PC-9 (cell line): ENCODE measurements around the gene SVEP1. TPM values are rescaled to one million over a fixed set of nuclear protein-coding genes. Genes with fewer than 3 reads are reported as not detected.

Experiments used
- BruUV-seq: library from RNA; stranded (reverse); fragments of 400-500 nt; replicated peaks from 2 replicates; lab custom pipeline; 2021; lab: Mats Ljungman, UMichigan
- CTCF ChIA-PET: fragments of 300-600 bp; sonication (Branson Sonifier 250); formaldehyde crosslinking; loops from one replicate; lab custom pipeline; 2022; ENCODE audit warnings: antibody characterized with exemption; lab: Charles Lee
- POLR2A ChIA-PET: fragments of 300-600 bp; sonication (Branson Sonifier 250); formaldehyde crosslinking; loops from one replicate; lab custom pipeline; 2022; ENCODE audit warnings: antibody characterized with exemption; ENCODE audit not compliant: unreplicated experiment; lab: Charles Lee
- DNase-seq, 2 experiments: peaks; one replicate each; pipeline versions ENCODE4 v3.0.0 to v3.0.0-alpha.2; 2015 to 2022; ENCODE audit warnings: mixed read lengths in 1 of 2
- H2AFZ ChIP-seq: fragments of 200-600 bp; sonication (generic); 2 replicates; pipeline ENCODE4 v1.8.1; 2017; ENCODE audit warnings: antibody characterized with exemption
- H3F3A ChIP-seq: fragments of 200-600 bp; sonication (generic); 2 replicates; pipeline ENCODE4 v1.8.1; 2017; ENCODE audit warnings: antibody characterized with exemption, mild to moderate bottlenecking, low read depth; ENCODE audit not compliant: insufficient read depth
- H3K27ac ChIP-seq: fragments of 200-600 bp; sonication (generic); 2 replicates; pipeline ENCODE4 v1.6.1; 2016; ENCODE audit warnings: mixed run types
- H3K27me3 ChIP-seq: fragments of 200-600 bp; sonication (generic); 2 replicates; pipeline ENCODE4 v1.6.1; 2016; ENCODE audit warnings: low read depth, mixed run types; ENCODE audit not compliant: insufficient read depth
- H3K36me3 ChIP-seq: fragments of 200-600 bp; sonication (generic); 2 replicates; pipeline ENCODE4 v1.6.1; 2016; ENCODE audit warnings: low read depth, mixed run types
- H3K4me1 ChIP-seq: fragments of 200-600 bp; sonication (generic); replicated peaks from 2 replicates; pipeline ENCODE4 v1.6.1; 2016; ENCODE audit warnings: mixed run types; ENCODE audit not compliant: insufficient read depth
- H3K4me2 ChIP-seq: fragments of 200-600 bp; sonication (generic); 2 replicates; pipeline ENCODE4 v1.6.1; 2017; ENCODE audit warnings: mixed run types
- H3K4me3 ChIP-seq: fragments of 200-600 bp; sonication (generic); 2 replicates; pipeline ENCODE4 v1.6.1; 2016; ENCODE audit warnings: mixed run types
- H3K79me2 ChIP-seq: fragments of 200-600 bp; sonication (generic); 2 replicates; pipeline ENCODE4 v1.6.1; 2017; ENCODE audit warnings: low read depth, mixed run types
- H3K9me2 ChIP-seq: fragments of 200-600 bp; sonication (generic); 2 replicates; pipeline ENCODE4 v1.8.1; 2017; ENCODE audit warnings: mild to moderate bottlenecking; ENCODE audit not compliant: insufficient read depth
- H3K9me3 ChIP-seq: fragments of 200-600 bp; sonication (generic); 2 replicates; pipeline ENCODE4 v1.8.1; 2016; ENCODE audit warnings: low read depth; ENCODE audit not compliant: insufficient read depth
- H4K20me1 ChIP-seq: fragments of 200-600 bp; sonication (generic); 2 replicates; pipeline ENCODE4 v1.8.1; 2017; ENCODE audit not compliant: insufficient read depth
- EZH2 ChIP-seq: fragments of 200-600 bp; sonication (generic); IDR thresholded peaks from 2 replicates; pipeline ENCODE4 v1.8.0; 2017; ENCODE audit warnings: antibody characterized with exemption, low read depth
- intact Hi-C: fragments of 100-400 bp; cut with micrococcal nuclease; formaldehyde crosslinking; loops from one replicate; pipeline ENCODE4 v1.10.0; 2022; ENCODE audit not compliant: unreplicated experiment
- total RNA-seq: library from RNA; stranded (reverse); gene quantifications from 2 replicates; pipeline ENCODE4 v1.2.3, GENCODE V29; 2021
- TF ChIP-seq, protein P1 (sequence below): fragments of 200-600 bp; sonication (generic); conservative IDR thresholded peaks from 2 replicates; pipeline ENCODE4 v1.6.1; 2017; ENCODE audit warnings: mixed run types, antibody characterized with exemption, mild to moderate bottlenecking, moderate library complexity

Gene SVEP1
- total RNA-seq, 1 experiment from 2014 or later: 3.3 TPM

GRCh38 chr9:110426052-110426709 is 153.4 kb downstream of the SVEP1 start:
- H4K20me1 ChIP-seq: no peaks in the 10 kb centered on the region
- no peak overlapping the region for H3K27ac ChIP-seq
- no peak for DNase-seq
- no peak overlapping the region for H3K4me3 ChIP-seq
- TF ChIP-seq EZH2: no peak
- TF ChIP-seq, protein P1, sequence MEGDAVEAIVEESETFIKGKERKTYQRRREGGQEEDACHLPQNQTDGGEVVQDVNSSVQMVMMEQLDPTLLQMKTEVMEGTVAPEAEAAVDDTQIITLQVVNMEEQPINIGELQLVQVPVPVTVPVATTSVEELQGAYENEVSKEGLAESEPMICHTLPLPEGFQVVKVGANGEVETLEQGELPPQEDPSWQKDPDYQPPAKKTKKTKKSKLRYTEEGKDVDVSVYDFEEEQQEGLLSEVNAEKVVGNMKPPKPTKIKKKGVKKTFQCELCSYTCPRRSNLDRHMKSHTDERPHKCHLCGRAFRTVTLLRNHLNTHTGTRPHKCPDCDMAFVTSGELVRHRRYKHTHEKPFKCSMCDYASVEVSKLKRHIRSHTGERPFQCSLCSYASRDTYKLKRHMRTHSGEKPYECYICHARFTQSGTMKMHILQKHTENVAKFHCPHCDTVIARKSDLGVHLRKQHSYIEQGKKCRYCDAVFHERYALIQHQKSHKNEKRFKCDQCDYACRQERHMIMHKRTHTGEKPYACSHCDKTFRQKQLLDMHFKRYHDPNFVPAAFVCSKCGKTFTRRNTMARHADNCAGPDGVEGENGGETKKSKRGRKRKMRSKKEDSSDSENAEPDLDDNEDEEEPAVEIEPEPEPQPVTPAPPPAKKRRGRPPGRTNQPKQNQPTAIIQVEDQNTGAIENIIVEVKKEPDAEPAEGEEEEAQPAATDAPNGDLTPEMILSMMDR: peak; percentile 66
- H2AFZ ChIP-seq: no peak overlapping the region
- H3K36me3 ChIP-seq: no peaks in the 10 kb centered on the region
- H3K4me1 ChIP-seq: no peaks in the 10 kb centered on the region
- CTCF ChIA-PET: no interaction called here
- H3K4me2 ChIP-seq: no peak overlapping the region
- H3K9me3 ChIP-seq: no peaks in the 10 kb centered on the region
- H3K27me3 ChIP-seq: no peaks in the 10 kb centered on the region
- no peaks in the 10 kb centered on the region for H3F3A ChIP-seq
- H3K79me2 ChIP-seq: no peaks in the 10 kb centered on the region
- intact Hi-C loops: loop anchor here (2.0 to 5.0 kb wide), 3 partner anchors 169 to 871 kb away; partner anchors contain the start of gene TXN
- no peaks in the 10 kb centered on the region for H3K9me2 ChIP-seq
- POLR2A ChIA-PET: interaction anchor here (0.7 kb wide), 1 partner anchor 79 kb away, joined by 5 read pairs; no protein-coding TSS in a partner anchor
- BruUV-seq: no TSS peak

DNA sequence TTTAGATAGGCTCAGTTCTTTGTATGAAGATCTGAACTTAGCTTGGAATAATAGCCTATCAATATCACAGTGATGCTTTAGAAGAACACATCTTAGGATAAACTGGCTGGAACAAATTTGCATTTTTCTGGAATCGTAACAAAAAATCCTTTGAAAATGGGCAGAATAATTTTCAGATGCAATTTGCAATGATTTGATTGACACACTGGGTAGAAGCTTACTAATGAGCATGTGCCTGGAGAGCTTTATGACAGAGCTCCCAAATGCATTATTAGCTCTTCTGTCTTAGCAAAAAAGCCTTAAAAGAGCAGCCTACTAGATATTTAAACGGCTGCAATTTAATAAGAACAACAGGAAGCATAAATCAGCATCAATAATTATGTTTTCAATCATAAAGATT is 165.1 kb downstream of the SVEP1 start:
- Histone ChIP-seq H3K36me3 (peaks cover 3% of the 10 kb centered on the region; the same call in 1 of the 2 replicates), H4K20me1 (no peaks in the 10 kb centered on the region), H2AFZ (no peak overlapping the region), H3K4me3 (no peak overlapping the region), H3F3A (no peaks in the 10 kb centered on the region), H3K79me2 (no peaks in the 10 kb centered on the region), H3K27ac (no peak overlapping the region), H3K4me1 (no peaks in the 10 kb centered on the region), H3K9me2 (no peaks in the 10 kb centered on the region), H3K27me3 (no peaks in the 10 kb centered on the region), H3K4me2 (no peak overlapping the region), H3K9me3 (no peaks in the 10 kb centered on the region)
- DNase-seq: no peak
- BruUV-seq: no TSS peak
- no peak for TF ChIP-seq EZH2
- TF ChIP-seq, protein P1: no peak
- ChIA-PET POLR2A (no interaction called here), CTCF (interaction anchor here (0.6 kb wide), 1 partner anchor 596 kb away, joined by 3 read pairs; no protein-coding TSS in a partner anchor)
- intact Hi-C loops: no loop called here

DNA sequence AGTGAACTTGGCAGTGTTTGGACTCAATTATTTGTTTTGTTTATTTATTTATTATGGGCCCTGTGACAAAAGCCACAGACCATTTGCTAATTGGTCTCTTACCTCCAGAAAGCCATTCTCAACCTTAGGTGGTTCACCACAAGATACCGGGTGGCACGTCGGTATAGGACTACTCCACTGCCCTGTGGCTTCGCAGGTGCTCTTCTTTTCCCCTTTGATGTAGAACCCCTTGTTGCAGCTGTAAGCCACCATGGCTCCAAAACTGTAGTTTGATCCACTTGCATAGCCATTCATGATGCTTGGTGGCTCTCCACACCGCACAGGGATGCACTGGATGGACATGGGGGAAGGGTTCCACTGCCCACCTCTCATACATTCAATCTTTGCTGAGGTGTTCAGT is 168.6 kb downstream of the SVEP1 start:
- BruUV-seq: no TSS peak
- CTCF ChIA-PET: no interaction called here

More for the DNA sequence above, 168.6 kb downstream of the SVEP1 start:
- Histone ChIP-seq H3K9me3 (no peaks in the 10 kb centered on the region), H3K9me2 (no peaks in the 10 kb centered on the region), H3K36me3 (peaks cover 3% of the 10 kb centered on the region; the same call in 1 of the 2 replicates), H4K20me1 (no peaks in the 10 kb centered on the region), H3F3A (no peaks in the 10 kb centered on the region), H3K27ac (no peak overlapping the region), H3K4me1 (no peaks in the 10 kb centered on the region), H3K79me2 (no peaks in the 10 kb centered on the region), H3K4me2 (no peak overlapping the region), H3K4me3 (no peak overlapping the region), H3K27me3 (no peaks in the 10 kb centered on the region), H2AFZ (no peak overlapping the region)
- TF ChIP-seq, protein P1: no peak
- no peak for TF ChIP-seq EZH2
- intact Hi-C loops: no loop called here
- no peak for DNase-seq
- POLR2A ChIA-PET: no interaction called here
